ENCODE measurements around the gene TTC39B.

TTC39B gene

DNA sequence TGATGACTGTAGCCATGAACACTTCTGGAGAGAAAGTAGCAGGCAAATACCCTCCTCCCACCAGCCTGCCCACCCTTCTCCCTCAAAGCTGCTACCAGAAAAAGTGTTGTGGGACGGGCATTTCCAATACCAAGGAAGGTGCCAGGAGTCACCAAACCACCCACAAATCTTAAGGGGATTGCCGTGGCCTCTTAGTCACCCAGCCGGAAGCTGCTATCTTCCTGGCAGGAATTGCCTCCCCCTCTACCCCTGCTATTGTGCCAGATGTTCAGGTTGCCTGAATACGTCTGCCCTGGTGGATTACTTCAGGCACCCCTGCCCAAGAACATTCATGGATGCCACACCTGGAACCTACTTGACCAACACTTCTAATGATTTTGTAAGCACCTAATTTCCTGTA lies 156.1 kb downstream of the TTC39B start:
- TF ChIP-seq, protein P1, sequence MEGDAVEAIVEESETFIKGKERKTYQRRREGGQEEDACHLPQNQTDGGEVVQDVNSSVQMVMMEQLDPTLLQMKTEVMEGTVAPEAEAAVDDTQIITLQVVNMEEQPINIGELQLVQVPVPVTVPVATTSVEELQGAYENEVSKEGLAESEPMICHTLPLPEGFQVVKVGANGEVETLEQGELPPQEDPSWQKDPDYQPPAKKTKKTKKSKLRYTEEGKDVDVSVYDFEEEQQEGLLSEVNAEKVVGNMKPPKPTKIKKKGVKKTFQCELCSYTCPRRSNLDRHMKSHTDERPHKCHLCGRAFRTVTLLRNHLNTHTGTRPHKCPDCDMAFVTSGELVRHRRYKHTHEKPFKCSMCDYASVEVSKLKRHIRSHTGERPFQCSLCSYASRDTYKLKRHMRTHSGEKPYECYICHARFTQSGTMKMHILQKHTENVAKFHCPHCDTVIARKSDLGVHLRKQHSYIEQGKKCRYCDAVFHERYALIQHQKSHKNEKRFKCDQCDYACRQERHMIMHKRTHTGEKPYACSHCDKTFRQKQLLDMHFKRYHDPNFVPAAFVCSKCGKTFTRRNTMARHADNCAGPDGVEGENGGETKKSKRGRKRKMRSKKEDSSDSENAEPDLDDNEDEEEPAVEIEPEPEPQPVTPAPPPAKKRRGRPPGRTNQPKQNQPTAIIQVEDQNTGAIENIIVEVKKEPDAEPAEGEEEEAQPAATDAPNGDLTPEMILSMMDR (conservative IDR thresholded peaks at IDR 0.05) = no peak
- no peak overlapping the region for H3K27ac ChIP-seq

DNA sequence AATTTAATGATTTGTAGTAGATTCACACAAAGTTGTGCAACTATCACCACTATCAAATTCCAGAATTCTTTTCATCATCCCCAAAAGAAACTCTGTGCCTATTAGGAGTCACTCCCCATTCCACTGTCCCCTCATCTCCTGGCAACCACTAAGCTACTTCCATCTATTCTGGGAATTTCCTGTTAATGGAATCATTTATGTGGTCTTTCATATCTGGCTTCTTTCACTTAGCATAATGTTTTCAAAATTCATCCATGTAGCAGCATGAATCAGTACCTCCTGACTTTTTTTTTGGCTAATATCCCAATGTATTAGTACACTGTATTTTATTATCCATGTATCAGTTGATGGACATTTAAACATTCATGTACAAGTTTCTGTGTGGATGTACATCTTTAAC lies 157.6 kb downstream of the TTC39B start:
- H3K27ac ChIP-seq = no peak overlapping the region
- TF ChIP-seq, protein P1 (conservative IDR thresholded peaks at IDR 0.05) = no peak

DNA sequence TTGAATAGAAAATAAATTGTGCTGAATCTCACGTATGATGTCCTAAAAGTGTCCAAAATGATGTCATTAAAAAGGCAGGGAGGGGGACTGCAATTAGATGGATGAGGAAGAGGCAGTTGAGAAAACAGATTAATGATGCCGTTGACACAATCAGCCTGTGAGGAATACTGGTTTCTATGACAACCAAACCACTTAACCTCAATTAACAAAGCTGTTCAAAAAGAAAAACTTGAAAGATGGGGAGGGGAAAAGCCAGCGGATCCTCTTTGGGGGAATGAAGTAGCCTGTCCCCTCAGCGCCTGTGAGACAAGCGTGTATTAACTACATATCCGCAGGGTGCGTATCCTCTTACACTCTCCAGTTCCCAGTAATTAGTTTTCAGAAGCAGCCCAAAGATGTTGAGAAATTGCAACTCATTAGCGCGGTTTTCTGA lies 160.7 kb downstream of the TTC39B start:
- H3K27ac ChIP-seq = no peak overlapping the region
- TF ChIP-seq, protein P1 (conservative IDR thresholded peaks at IDR 0.05) = no peak

DNA sequence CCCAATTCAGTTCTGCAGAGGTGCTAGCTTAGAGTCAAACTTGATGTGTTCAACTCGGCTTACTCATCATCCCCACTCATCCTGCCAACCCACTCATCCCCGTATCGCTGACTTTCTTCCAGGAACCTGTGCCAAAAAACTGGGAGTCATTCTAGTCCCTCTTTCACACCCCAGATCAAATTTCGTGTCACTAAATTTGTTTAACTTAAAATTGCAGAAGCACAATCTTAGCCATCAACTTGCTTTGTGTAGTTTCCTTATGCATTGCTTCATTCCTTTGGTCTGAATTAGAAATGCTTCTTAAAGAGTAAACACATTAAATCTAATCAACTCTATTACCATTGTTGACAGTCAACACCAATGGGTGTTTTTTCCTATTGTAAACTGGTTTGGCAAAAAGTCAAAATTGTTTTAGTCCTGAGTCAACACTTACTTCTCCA lies 162.4 kb downstream of the TTC39B start:
- TF ChIP-seq, protein P1 (conservative IDR thresholded peaks at IDR 0.05) = no peak
- no peak overlapping the region for H3K27ac ChIP-seq

DNA sequence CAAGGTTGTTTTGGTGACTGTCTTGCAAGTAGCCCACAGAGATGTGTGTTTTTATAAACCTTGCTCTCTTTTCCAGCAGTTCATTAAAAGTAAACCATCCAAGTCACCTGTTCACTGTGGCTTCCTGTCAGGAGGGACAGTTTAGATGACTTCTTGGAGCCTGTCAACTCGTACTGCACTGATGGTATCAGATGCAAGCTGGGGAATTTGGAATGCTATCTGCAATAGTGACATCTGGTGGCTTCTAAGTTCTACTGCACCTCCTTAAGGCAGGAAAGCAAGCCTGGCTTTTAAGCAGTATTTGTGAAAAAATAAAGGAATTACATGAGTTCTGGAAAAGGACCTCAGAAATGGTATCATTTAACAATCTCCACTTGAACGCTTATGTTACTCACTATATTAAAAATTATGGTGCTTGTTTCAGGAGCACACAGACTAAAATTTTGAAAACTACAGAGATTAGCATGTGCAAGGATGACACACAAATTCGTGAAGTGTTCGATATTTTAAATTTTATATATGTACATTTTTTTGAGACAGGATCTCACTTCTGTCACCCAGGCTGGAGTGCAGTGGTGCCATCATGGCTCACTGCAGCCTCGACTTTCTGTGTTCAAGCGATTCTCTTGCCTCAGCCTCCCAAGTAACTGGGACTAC lies 164.0 kb downstream of the TTC39B start:
- TF ChIP-seq, protein P1 (conservative IDR thresholded peaks at IDR 0.05) = peak; percentile 95
- no peak overlapping the region for H3K27ac ChIP-seq

DNA sequence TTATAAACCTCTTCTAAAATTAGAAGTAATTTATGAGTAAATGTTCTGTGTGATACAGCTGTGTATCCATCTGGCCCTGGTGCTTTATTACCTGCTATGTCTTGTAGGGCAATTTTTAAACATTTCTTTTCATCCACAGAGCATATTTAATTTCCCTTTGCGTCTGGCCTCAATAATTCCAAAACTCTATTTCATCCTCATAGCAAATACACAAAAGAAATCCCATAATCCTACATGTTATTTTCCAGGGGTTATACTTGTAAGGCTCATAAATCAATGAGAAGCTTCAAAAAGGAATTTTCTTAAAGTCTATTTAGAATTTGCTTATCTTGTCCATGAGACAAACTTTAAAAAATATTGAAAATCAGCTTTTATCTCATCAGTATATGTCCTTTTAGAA lies 167.0 kb downstream of the TTC39B start:
- no peak overlapping the region for H3K27ac ChIP-seq
- TF ChIP-seq, protein P1 (conservative IDR thresholded peaks at IDR 0.05) = no peak

DNA sequence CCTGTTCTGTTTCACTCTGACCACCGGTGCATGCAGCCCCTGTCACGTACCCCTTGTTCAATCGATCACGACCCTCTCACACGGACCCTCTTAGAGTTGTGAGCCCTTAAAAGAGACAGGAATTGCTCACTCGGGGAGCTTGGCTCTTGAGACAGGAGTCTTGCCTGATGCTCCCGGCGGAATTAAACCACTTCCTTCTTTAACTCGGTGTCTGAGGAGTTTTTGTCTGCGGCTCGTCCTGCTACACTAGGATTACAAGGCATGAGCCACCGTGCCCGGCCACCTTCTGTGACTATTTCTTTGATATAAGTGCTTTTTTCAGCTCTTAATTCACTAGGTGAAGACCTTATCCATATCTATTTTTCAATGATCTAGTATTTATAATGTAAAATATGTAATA lies 167.5 kb downstream of the TTC39B start:
- no peak overlapping the region for H3K27ac ChIP-seq
- TF ChIP-seq, protein P1 (conservative IDR thresholded peaks at IDR 0.05) = no peak
